GM13976 (cell line): ENCODE data around the gene OASL.

Experiments used
- DNase-seq: peaks from one replicate; pipeline ENCODE4 v3.0.0; 2012; ENCODE audit warnings: low spot score
- in situ Hi-C: fragments of 300-500 bp; cut with MboI; formaldehyde crosslinking; loops from one replicate; pipeline ENCODE4 v1.12.0; 2022; ENCODE audit warnings: low sequenced_read_pairs, mixed read lengths, inconsistent platforms; ENCODE audit not compliant: unreplicated experiment
- TF ChIP-seq, protein P1 (sequence below): IDR thresholded peaks from 2 replicates; pipeline ENCODE4 v1.5.1; 2012; ENCODE audit warnings: borderline replicate concordance, mild to moderate bottlenecking; ENCODE audit not compliant: insufficient read depth; ENCODE audit errors: extremely low read depth, missing control alignments, control extremely low read depth

Gene OASL

DNA sequence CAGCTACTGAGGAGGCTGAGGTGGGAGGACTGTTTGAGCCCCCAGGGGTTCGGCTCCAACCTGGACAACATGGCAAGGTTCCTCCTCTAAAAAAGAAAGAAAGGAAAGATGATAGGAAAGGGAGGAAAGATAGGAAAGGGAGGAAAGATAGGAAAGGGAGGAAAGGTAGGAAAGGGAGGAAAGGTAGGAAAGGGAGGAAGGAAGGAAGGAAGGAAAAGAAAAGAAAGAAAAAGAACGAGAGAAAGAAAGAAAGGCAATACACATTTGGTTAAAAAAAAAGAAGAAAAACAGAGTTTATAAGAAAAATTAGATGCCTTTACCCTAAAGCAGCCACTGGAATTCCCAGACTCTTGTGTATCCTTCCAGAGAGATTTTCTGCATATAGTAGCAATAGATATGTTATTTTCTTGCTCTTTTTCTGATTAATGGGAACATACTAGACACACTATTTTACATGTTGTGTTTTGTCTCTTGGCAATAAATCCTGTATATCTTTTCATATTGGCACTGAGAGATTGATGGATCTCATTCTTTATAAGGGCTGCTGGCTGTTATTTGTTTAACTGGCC is 48.5 kb downstream of the OASL start:
- in situ Hi-C loops: no loop called here
- TF ChIP-seq, protein P1, sequence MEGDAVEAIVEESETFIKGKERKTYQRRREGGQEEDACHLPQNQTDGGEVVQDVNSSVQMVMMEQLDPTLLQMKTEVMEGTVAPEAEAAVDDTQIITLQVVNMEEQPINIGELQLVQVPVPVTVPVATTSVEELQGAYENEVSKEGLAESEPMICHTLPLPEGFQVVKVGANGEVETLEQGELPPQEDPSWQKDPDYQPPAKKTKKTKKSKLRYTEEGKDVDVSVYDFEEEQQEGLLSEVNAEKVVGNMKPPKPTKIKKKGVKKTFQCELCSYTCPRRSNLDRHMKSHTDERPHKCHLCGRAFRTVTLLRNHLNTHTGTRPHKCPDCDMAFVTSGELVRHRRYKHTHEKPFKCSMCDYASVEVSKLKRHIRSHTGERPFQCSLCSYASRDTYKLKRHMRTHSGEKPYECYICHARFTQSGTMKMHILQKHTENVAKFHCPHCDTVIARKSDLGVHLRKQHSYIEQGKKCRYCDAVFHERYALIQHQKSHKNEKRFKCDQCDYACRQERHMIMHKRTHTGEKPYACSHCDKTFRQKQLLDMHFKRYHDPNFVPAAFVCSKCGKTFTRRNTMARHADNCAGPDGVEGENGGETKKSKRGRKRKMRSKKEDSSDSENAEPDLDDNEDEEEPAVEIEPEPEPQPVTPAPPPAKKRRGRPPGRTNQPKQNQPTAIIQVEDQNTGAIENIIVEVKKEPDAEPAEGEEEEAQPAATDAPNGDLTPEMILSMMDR: no peak

GRCh38 chr12:120989687-120990086 is 49.4 kb downstream of the OASL start:
- TF ChIP-seq, protein P1: no peak
- no peak for DNase-seq
- in situ Hi-C loops: no loop called here

More for the DNA sequence above, 48.5 kb downstream of the OASL start:
- no peak for DNase-seq

- DNase-seq: no peak
- in situ Hi-C loops: no loop called here
- TF ChIP-seq, protein P1: no peak
Observed at GRCh38 chr12:120988658-120989057, 50.4 kb downstream of the OASL start.

GRCh38 chr12:120988234-120988633 is 50.8 kb downstream of the OASL start:
- in situ Hi-C loops: no loop called here
- DNase-seq: no peak
- TF ChIP-seq, protein P1: no peak

DNA sequence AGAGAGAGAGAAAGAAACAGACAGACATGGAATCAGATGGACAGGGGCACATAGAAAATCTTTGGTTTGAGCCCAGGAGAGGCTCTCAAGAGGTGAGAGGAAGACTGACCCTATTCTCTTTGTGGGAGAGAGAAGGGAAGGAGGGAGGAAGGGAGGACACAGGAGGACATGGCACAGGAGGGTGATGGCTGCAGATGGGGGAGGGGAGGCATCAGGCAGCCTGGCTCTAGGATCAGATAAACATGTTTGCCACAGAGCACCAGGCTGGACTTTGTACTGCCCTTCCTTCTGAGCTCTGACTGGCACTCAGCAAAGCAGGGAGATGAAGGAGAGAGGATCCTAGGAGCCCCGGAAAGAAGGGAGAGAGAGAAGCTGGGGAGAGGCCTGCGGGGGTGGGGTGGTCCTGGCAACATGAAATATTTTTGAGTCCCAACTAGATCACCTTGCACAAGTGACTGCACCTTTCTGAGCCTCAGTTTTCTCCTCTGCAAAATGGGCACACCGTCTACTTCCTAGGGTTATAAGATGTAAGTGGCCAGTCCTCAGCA is 54.6 kb downstream of the OASL start:
- no peak for DNase-seq
- in situ Hi-C loops: no loop called here
- TF ChIP-seq, protein P1: no peak

DNA sequence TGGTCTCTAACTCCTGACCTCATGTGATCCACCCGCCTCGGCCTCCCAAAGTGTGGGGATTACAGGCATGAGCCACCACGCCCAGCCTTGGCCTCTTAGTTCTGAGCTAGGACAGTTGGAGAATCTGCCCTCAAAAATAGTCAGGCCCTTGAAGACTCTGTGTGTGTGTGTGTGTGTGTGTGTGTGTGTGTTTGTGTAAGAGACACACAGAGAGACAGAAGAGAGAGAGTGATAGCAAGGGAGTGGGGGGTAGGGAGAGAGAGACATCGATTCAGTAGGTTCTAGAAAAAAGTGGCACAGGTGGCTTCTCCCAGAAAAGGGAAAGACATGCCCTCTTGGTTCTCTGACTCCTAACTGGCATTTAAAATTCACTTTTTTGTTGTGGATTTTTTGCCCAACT is 55.3 kb downstream of the OASL start:
- TF ChIP-seq, protein P1: no peak
- DNase-seq: no peak
- in situ Hi-C loops: no loop called here

GRCh38 chr12:120982659-120983058 is 56.4 kb downstream of the OASL start:
- TF ChIP-seq, protein P1: no peak
- DNase-seq: no peak
- in situ Hi-C loops: no loop called here
